GM19043 (cell line): ENCODE measurements around the gene AEBP2.
"Not testable (repeated sequence)": the region's sequence is repeated elsewhere in the genome, so short reads cannot be mapped to it uniquely, and the experiment has no call there.

ENCODE experiments used
- ATAC-seq: cut with Tn5 transposase; IDR thresholded peaks from one replicate; pipeline ENCODE4 v1.9.1; 2021; ENCODE audit warnings: low read depth; ENCODE audit not compliant: unreplicated experiment

The AEBP2 gene

GRCh38 chr12:19439059-19440018, at the start of gene AEBP2:
AEBP2 (plus strand) TSS chr12:19439492; CDS start chr12:19439700, 208 bp downstream.
- peak; percentile 78 for ATAC-seq

GRCh38 chr12:19390051-19390598, 49.2 kb upstream of the AEBP2 start:
- ATAC-seq = no peak

GRCh38 chr12:19392644-19393043, 46.6 kb upstream of the AEBP2 start:
- ATAC-seq = not testable (repeated sequence)

GRCh38 chr12:19394385-19394784, 44.9 kb upstream of the AEBP2 start:
- no peak for ATAC-seq

GRCh38 chr12:19397534-19397933, 41.8 kb upstream of the AEBP2 start:
- ATAC-seq = no peak

GRCh38 chr12:19398376-19399363, 40.6 kb upstream of the AEBP2 start:
- ATAC-seq = no peak

- not testable (repeated sequence) for ATAC-seq
These were observed 38.5 kb upstream of the AEBP2 start for GRCh38 chr12:19400649-19401285.

- ATAC-seq = no peak
These were observed 37.1 kb upstream of the AEBP2 start for GRCh38 chr12:19402211-19402610.

GRCh38 chr12:19402743-19403431, 36.4 kb upstream of the AEBP2 start:
- ATAC-seq = no peak

GRCh38 chr12:19404242-19404880, 34.9 kb upstream of the AEBP2 start:
- ATAC-seq = no peak

GRCh38 chr12:19409376-19409775, 29.9 kb upstream of the AEBP2 start:
- no peak for ATAC-seq

GRCh38 chr12:19410211-19410610, 29.1 kb upstream of the AEBP2 start:
- ATAC-seq = no peak

GRCh38 chr12:19410629-19411185, 28.6 kb upstream of the AEBP2 start:
- no peak for ATAC-seq

GRCh38 chr12:19411234-19412204, 27.8 kb upstream of the AEBP2 start:
- no peak for ATAC-seq

- no peak for ATAC-seq
These were observed 26.4 kb upstream of the AEBP2 start for GRCh38 chr12:19412844-19413243.

- not testable (repeated sequence) for ATAC-seq
These were observed 25.7 kb upstream of the AEBP2 start for GRCh38 chr12:19413582-19413981.

GRCh38 chr12:19415563-19415962, 23.7 kb upstream of the AEBP2 start:
- no peak for ATAC-seq

GRCh38 chr12:19419086-19419485, 20.2 kb upstream of the AEBP2 start:
- no peak for ATAC-seq
